ENCODE results near the gene HIPK4.

HIPK4 gene

GRCh38 chr19:40367577-40368434 is 22.2 kb downstream of the HIPK4 start:
- in situ Hi-C loops (cut with MboI; ENCODE audit: low sequenced_read_pairs): no loop called here

GRCh38 chr19:40366697-40367561 is 23.1 kb downstream of the HIPK4 start:
- in situ Hi-C loops (cut with MboI; ENCODE audit: low sequenced_read_pairs): no loop called here

GRCh38 chr19:40365613-40366401 is 24.2 kb downstream of the HIPK4 start:
- in situ Hi-C loops (cut with MboI; ENCODE audit: low sequenced_read_pairs): no loop called here

DNA sequence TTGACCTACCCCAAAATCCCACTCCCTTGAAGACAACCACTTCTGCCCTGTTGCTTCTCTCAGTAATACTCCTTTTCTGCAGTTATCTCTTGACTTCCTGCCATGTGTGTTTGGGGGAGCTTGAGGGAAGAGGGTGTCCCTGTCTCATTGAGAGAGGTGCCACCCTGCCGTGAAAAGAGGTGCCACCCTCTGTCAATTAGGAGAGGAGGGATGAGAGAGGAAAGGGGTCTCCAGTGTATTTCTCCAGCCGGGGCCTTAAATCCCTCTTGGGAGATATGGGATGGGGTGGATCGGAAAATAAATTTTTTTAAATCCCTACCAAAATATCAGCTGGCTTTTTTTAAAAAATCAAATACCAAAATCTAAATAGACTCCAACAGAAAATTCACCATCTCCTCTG is 25.0 kb downstream of the HIPK4 start:
- in situ Hi-C loops (cut with MboI; ENCODE audit: low sequenced_read_pairs): no loop called here

DNA sequence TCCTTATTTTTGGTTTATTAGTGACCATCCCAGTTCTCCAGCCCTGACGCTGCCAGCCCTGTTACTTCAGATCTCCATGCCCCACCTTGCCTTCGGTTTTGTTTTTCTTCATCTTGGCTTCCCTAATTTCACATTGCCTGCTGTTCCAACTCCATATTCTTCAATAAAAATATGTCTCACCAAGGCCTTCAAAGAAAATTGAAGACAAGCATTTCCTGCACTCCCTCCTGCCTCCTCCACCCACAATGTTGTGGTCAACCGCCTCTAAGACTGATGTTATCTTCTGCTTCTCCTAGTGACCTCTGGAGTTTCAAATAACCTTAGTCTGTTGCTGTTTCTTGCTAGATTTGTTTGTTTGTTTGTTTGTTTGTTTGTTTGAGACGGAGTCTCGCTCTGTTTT is 26.9 kb downstream of the HIPK4 start:
- in situ Hi-C loops (cut with MboI; ENCODE audit: low sequenced_read_pairs): no loop called here

GRCh38 chr19:40362160-40362559 is 27.8 kb downstream of the HIPK4 start:
- in situ Hi-C loops (cut with MboI; ENCODE audit: low sequenced_read_pairs): no loop called here

DNA sequence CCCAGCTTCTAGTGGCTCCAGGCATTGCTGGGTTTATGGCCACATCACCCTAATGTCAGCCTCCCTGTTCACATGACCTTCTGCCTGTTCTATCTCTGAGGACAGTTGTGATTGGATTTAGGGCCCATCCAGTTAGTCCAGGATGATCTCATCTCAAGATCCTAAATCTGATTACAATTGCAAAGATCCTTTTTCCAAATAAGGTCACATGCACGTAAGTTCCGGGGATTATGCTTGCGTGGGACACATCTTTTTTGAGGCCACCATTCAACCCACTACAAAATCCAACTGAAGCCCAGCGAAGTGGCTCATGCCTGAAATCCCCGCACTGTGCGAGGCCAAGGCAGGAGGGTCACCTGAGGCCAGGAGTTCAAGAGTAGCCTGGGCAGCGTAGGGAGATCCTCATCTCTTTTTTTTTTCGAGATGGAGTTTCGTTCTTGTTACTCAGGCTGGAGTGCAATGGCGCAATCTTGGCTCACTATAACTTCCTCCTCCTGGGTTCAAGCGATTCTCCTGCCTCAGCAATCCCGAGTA is 29.2 kb downstream of the HIPK4 start:
- in situ Hi-C loops (cut with MboI; ENCODE audit: low sequenced_read_pairs): no loop called here

DNA sequence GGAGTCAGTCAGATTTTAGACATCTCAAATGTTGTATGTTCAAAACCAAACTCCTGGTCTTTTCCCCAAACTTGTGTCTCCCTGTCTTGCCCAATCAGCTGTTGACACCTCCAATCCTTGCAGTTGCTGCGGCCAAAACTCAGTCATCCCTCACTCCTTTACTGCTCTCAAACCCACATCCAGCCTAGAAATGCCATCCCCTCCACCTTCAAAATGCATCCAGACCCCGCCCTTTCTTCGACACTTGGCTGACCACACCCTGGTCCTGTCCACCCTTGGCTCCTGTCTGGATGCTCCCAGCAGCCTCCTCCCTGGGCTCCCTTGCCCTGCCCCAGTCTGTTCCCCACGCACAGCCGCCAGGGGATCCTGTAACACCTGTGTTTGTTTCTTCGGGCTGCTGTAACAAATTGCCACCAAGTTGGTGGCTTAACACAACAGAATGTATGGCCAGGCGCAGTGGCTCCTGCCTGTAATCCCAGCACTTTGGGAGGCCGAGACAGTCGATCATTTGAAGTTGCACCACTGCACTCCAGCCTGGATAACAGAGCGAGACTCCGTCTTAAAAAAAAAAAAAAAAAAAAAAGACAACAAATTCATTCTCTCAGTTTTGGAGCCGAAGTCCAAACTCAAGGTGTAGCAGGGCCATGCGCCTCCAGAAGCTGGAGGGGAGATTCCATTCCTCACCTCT is 29.8 kb downstream of the HIPK4 start:
- in situ Hi-C loops (cut with MboI; ENCODE audit: low sequenced_read_pairs): no loop called here

DNA sequence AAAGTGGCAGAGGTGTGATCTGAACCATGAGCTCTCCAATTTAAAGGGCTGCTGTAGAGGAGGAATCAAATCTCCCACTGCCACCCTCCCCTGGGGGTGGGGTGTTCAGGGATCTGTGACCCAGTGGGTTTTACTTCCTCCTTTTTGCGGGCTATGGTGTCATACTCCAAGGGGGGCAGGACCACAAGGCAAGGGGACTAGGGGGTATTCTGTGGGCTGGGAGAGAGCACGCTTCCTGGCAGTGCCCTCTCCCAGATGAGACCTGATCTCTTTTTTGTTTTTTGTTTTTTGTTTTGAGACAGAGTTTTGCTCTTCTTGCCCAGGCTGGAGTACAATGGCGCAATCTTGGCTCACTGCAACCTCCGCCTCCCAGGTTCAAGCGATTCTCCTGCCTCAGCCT is 31.2 kb downstream of the HIPK4 start:
- in situ Hi-C loops (cut with MboI; ENCODE audit: low sequenced_read_pairs): no loop called here

- in situ Hi-C loops (cut with MboI; ENCODE audit: low sequenced_read_pairs): no loop called here
These were observed 32.3 kb downstream of the HIPK4 start for GRCh38 chr19:40357640-40358039.

GRCh38 chr19:40356681-40357595 is 33.0 kb downstream of the HIPK4 start:
- in situ Hi-C loops (cut with MboI; ENCODE audit: low sequenced_read_pairs): no loop called here

DNA sequence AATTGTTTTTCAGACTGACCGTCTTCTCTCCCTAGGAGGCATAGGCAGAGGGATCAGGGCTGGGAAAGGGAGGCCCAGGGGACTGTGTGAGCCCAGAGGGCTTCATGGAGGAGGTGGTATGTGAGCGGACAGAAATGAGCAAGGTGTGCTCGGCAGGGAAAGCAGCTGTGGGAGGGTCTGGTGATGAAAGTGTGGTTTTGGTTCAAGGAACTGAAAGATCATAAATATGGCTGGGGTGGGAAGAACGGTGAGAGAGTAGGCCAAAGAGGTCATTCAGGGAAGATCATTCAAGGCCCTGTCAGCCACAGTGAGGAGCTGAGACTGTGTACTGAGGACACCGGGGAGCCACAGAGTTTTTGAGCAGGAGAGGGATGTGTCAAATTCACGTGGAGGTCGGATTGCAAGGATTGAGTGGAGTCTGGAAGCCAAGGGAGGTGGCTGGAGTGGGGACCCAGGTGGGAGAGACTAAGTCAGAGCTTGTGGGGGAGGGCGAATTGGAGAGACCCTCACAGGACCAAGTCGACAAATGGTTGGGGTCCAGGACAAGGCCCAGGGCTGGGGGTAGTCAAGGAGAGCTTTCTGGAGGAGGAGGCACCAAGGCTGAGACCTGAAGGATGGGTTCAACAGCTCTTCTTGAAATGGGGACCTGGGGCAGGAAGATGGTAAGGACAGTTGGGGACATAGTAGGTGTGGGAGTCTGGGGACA is 33.9 kb downstream of the HIPK4 start:
- in situ Hi-C loops (cut with MboI; ENCODE audit: low sequenced_read_pairs): no loop called here

DNA sequence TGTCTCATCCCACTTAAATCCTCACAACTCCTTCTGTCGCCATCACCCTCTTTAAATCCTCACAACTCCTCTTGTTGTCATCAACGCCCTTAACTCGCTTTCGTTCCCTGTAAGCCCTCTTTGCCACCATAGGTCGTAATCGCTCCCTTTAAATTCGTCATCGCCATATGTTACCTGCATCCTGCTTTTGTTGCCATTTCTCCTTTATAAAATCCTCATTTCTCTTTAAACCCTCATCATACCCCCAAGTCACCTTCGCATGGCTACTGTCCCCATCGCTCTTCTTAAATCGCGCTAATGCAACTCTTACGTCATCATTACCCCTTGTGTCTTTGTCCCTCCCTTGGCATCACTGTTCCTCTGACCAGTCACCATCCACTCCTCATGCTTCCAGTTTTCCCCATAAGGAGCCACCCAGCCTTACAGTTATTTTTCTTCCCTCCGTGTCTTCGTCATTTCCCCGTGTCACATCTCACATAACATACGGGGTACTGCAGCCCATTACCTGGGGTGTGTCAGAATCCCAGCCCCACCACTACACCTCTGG is 40.9 kb downstream of the HIPK4 start:
- in situ Hi-C loops (cut with MboI; ENCODE audit: low sequenced_read_pairs): no loop called here

- in situ Hi-C loops (cut with MboI; ENCODE audit: low sequenced_read_pairs): no loop called here
These were observed 41.7 kb downstream of the HIPK4 start, which contains the start of the genes C19orf47 and PLD3 for GRCh38 chr19:40348125-40348913. Gene C19orf47 (minus strand): TSS chr19:40348397. CDS start chr19:40341857, 6,540 bp downstream. Gene PLD3 (plus strand): TSS chr19:40348695. CDS start chr19:40366484, 17,789 bp downstream.

GRCh38 chr19:40344422-40344821 is 45.6 kb downstream of the HIPK4 start:
- in situ Hi-C loops (cut with MboI; ENCODE audit: low sequenced_read_pairs): no loop called here

- in situ Hi-C loops (cut with MboI; ENCODE audit: low sequenced_read_pairs): no loop called here
These were observed 47.2 kb downstream of the HIPK4 start for GRCh38 chr19:40342644-40343311.
